ENCODE results near the gene EEFSEC. TPM values are rescaled to one million over a fixed set of nuclear protein-coding genes. Genes with fewer than 3 reads are reported as not detected.
A peak's percentile ranks its signal among the peaks of the same experiment; 100 is the strongest.

EEFSEC gene
- total and polyA plus RNA-seq, 4 donors, result 9.8 to 20.1 (median 11.6) TPM

- no peak for ATAC-seq (ENCODE audit: insufficient read depth, low FRiP score)
- 88 to 93% methylated on average over 8 of the region's 8 CpGs for WGBS, 2 donors
- no peaks in the 10 kb centered on the region for H3K27me3 ChIP-seq (ENCODE audit: control insufficient read depth in 3 of 3, insufficient read depth in 3 of 3, low read length in 2 of 3)
- H3K9me3 ChIP-seq (ENCODE audit: control insufficient read depth in 4 of 4, insufficient read depth in 3 of 4, low read length in 3 of 4), result peaks cover 0 to 2% (median 0%) of the 10 kb centered on the region in 4 donors
- DNase-seq, result peak; percentile 73 to 88 (median 87)
- no peak overlapping the region for H3K4me3 ChIP-seq
- H3K36me3 ChIP-seq (ENCODE audit: control insufficient read depth in 4 of 4, insufficient read depth in 4 of 4, low read length in 4 of 4), result no peaks in the 10 kb centered on the region
- H3K27ac ChIP-seq (ENCODE audit: low read depth in 1 of 2, low read length in 1 of 2), result no peak overlapping the region
- H3K9ac ChIP-seq (ENCODE audit: insufficient read depth in 1 of 2, low read length in 2 of 2), result no peak overlapping the region
- peaks cover under 1 to 75% (median 21%) of the 10 kb centered on the region in 5 donors for H3K4me1 ChIP-seq (ENCODE audit: control insufficient read depth in 5 of 5, insufficient read depth in 5 of 5, low read length in 5 of 5)
- no peak for TF ChIP-seq CTCF (IDR thresholded peaks at IDR 0.05; ENCODE audit: control extremely low read depth, extremely low read depth)
These were observed 19.9 kb downstream of the EEFSEC start for GRCh38 chr3:128173200-128173599.

DNA sequence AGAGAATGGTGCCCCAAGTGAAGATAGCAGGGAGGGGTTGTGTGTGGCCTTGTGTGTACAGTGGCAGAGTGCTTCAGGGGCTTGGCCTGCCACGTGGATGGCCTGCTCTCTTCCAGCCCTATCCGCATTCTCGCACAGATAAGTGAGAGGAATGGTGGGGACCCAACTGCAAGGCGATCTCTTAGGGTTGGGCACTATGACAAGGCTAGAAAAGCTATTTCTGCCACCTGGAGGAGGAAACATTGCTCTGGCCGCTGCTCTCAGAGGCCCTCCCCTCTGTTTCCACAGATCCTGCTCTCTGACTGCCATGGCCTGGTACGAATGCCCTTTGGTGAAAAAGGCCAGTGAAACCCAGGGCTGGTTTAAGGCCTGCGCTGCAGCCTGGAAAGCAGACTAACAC is 20.6 kb downstream of the EEFSEC start:
- H3K4me1 ChIP-seq (ENCODE audit: control insufficient read depth in 5 of 5, insufficient read depth in 5 of 5, low read length in 5 of 5), result peaks cover 0 to 76% (median 21%) of the 10 kb centered on the region in 5 donors
- 66 to 79% methylated on average over 7 of the region's 7 CpGs for WGBS, 2 donors
- H3K27me3 ChIP-seq (ENCODE audit: control insufficient read depth in 3 of 3, insufficient read depth in 3 of 3, low read length in 2 of 3), result no peaks in the 10 kb centered on the region
- DNase-seq (peak in 2 of 3 donors; percentile 28 to 42), ATAC-seq (ENCODE audit: insufficient read depth, low FRiP score) (no peak)
- H3K9ac ChIP-seq (ENCODE audit: insufficient read depth in 1 of 2, low read length in 2 of 2), result no peak overlapping the region
- no peak overlapping the region for H3K4me3 ChIP-seq
- H3K36me3 ChIP-seq (ENCODE audit: control insufficient read depth in 4 of 4, insufficient read depth in 4 of 4, low read length in 4 of 4), result no peaks in the 10 kb centered on the region
- no peak for TF ChIP-seq CTCF (IDR thresholded peaks at IDR 0.05; ENCODE audit: control extremely low read depth, extremely low read depth)
- no peak overlapping the region for H3K27ac ChIP-seq (ENCODE audit: low read depth in 1 of 2, low read length in 1 of 2)
- H3K9me3 ChIP-seq (ENCODE audit: control insufficient read depth in 4 of 4, insufficient read depth in 3 of 4, low read length in 3 of 4), result peaks cover 0 to 2% (median 0%) of the 10 kb centered on the region in 4 donors

DNA sequence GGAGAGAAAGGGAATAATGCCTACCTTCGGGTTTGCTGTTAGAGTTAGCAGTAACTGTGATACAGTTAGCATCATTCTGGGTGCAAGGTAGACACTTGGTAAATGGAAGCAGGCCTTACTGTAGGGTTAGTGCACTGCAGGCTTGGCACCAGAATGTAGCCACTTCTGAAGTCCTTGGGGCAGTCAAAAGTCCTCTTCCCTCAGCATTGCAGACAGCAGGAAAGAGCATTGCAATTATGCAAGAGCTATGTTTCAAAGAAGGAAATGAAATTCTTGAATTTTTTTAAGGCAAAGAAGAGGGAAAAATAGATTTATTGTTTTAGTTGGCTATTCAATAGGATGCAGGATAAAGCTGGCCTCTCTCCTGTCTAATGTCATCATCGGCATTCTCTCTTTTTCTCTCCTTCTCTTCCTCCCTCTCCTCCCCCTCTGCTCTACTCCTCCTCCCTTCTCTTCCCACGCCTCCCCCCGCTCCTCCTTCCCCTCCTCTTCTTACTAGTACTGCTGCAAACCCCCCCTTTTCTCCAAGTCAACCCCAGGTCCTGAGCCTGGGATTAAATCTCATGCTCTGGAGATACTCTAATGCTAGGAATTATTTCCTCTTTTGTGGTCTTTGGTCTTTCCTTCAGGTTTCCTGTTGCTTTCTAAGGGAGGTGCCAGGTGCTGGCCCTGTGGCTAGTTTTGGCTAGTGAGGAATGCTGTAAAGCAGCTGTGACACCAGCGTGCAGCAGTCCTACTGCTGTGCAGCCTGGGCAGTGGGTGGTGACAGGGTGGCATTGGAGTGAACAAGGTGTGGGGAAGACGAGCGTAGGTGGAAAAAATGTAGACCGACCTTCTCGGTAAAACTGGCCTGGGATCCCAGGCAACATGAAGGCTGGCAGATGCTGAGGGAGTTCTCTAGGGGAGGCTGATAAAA is 21.7 kb downstream of the EEFSEC start:
- H3K4me1 ChIP-seq (ENCODE audit: control insufficient read depth in 5 of 5, insufficient read depth in 5 of 5, low read length in 5 of 5), result peaks cover 0 to 87% (median 30%) of the 10 kb centered on the region in 5 donors
- no peak for TF ChIP-seq CTCF (IDR thresholded peaks at IDR 0.05; ENCODE audit: control extremely low read depth, extremely low read depth)
- no peak overlapping the region for H3K9ac ChIP-seq (ENCODE audit: insufficient read depth in 1 of 2, low read length in 2 of 2)
- no peaks in the 10 kb centered on the region for H3K36me3 ChIP-seq (ENCODE audit: control insufficient read depth in 4 of 4, insufficient read depth in 4 of 4, low read length in 4 of 4)
- H3K4me3 ChIP-seq, result no peak overlapping the region
- H3K27ac ChIP-seq (ENCODE audit: low read depth in 1 of 2, low read length in 1 of 2), result no peak overlapping the region
- H3K9me3 ChIP-seq (ENCODE audit: control insufficient read depth in 4 of 4, insufficient read depth in 3 of 4, low read length in 3 of 4), result peaks cover 0 to 2% (median 0%) of the 10 kb centered on the region in 4 donors
- DNase-seq (peak in 2 of 3 donors; percentile 17 to 45), ATAC-seq (ENCODE audit: insufficient read depth, low FRiP score) (no peak)
- no peaks in the 10 kb centered on the region for H3K27me3 ChIP-seq (ENCODE audit: control insufficient read depth in 3 of 3, insufficient read depth in 3 of 3, low read length in 2 of 3)
- 69 to 75% methylated on average over 9 of the region's 9 CpGs for WGBS, 2 donors

Data from lung (tissue), 12 donors.